Epithelial cell of esophagus (primary cell): Measurements from ENCODE around the gene SEC14L6.
"Not testable (repeated sequence)": the region's sequence is repeated elsewhere in the genome, so short reads cannot be mapped to it uniquely, and the experiment has no call there.

Experiments
- DNase-seq: peaks from one replicate; pipeline ENCODE4 v3.0.0; 2010; ENCODE audit warnings: low read depth
- H3K4me3 ChIP-seq: 2 replicates; pipeline ENCODE4 v1.5.1; 2011; ENCODE audit warnings: mild to moderate bottlenecking, low read length, control low read depth
- TF ChIP-seq, protein P1 (sequence below): IDR thresholded peaks from 2 replicates; pipeline ENCODE4 v1.5.1; 2011; ENCODE audit warnings: low read depth, mild to moderate bottlenecking, low read length, control low read depth, inconsistent platforms; ENCODE audit not compliant: insufficient read depth; ENCODE audit errors: missing control alignments

The SEC14L6 gene

GRCh38 chr22:30547188-30547587 is 647 bp upstream of the SEC14L6 start:
- DNase-seq: no peak
- H3K4me3 ChIP-seq: no peak overlapping the region
- TF ChIP-seq, protein P1, sequence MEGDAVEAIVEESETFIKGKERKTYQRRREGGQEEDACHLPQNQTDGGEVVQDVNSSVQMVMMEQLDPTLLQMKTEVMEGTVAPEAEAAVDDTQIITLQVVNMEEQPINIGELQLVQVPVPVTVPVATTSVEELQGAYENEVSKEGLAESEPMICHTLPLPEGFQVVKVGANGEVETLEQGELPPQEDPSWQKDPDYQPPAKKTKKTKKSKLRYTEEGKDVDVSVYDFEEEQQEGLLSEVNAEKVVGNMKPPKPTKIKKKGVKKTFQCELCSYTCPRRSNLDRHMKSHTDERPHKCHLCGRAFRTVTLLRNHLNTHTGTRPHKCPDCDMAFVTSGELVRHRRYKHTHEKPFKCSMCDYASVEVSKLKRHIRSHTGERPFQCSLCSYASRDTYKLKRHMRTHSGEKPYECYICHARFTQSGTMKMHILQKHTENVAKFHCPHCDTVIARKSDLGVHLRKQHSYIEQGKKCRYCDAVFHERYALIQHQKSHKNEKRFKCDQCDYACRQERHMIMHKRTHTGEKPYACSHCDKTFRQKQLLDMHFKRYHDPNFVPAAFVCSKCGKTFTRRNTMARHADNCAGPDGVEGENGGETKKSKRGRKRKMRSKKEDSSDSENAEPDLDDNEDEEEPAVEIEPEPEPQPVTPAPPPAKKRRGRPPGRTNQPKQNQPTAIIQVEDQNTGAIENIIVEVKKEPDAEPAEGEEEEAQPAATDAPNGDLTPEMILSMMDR: no peak

DNA sequence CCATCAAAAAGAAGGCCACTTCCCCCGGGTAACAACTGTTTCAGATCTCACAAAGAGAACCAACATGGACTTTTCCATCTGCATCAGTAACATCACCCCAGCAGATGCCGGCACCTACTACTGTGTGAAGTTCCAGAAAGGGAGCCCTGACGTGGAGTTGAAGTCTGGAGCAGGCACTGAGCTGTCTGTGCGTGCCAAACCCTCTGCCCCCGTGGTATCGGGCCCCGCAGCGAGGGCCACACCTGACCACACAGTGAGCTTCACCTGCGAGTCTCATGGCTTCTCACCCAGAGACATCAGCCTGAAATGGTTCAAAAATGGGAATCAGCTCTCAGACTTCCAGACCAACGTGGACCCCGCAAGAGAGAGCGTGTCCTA is 3.7 kb downstream of the SEC14L6 start:
- TF ChIP-seq, protein P1: no peak
- H3K4me3 ChIP-seq: no peak overlapping the region
- no peak for DNase-seq

- H3K4me3 ChIP-seq: no peak overlapping the region
- no peak for DNase-seq
- TF ChIP-seq, protein P1: no peak
Measured at GRCh38 chr22:30541961-30542810, 4.4 kb downstream of the SEC14L6 start.

DNA sequence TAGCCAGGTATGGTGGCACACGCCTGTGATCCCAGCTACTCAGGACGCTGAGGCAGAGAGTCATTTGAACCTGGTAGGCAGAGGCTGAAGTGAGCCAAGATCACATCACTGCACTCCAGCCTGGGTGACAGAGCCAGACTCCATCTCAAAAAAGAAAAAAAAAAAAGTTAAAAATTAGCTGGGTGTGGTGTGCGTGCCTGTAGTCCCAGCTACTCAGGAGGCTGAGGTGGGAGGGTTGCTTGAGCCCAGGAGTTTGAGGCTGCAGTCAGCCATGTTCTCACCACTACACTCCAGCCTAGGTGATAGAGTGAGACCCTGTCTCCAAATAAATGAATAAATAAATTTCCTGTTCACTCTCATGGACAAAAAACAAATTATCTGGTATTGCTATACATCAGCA is 5.0 kb downstream of the SEC14L6 start:
- H3K4me3 ChIP-seq, DNase-seq: not testable (repeated sequence)

- no peak overlapping the region for H3K4me3 ChIP-seq
- TF ChIP-seq, protein P1: no peak
- DNase-seq: no peak
Measured at GRCh38 chr22:30539368-30539767, 7.2 kb downstream of the SEC14L6 start.

- peak; percentile 70 for DNase-seq
- TF ChIP-seq, protein P1: no peak
- no peak overlapping the region for H3K4me3 ChIP-seq
Measured at GRCh38 chr22:30538280-30538679, 8.3 kb downstream of the SEC14L6 start.

GRCh38 chr22:30537083-30537731 is 9.3 kb downstream of the SEC14L6 start:
- H3K4me3 ChIP-seq: no peak overlapping the region
- TF ChIP-seq, protein P1: no peak
- DNase-seq: no peak
